Sigmoid colon (tissue), 4 donors: ENCODE measurements around the gene CKAP5.

Experiments used
- CTCF ChIP-seq, 4 experiments: fragments of 450-650 bp in 3 of 4; fragments of 200-600 bp in 1 of 4; IDR thresholded peaks; one replicate each; pipeline ENCODE4 v1.5.1; 2016 to 2019; ENCODE audit warnings: antibody characterized with exemption in 4 of 4, mild to moderate bottlenecking in 3 of 4, moderate library complexity in 2 of 4
- POLR2A ChIP-seq, 2 donors: fragments of 450-650 bp; IDR thresholded peaks; one replicate each; pipeline ENCODE4 v1.6.1; 2016; ENCODE audit warnings: antibody characterized with exemption in 2 of 2, mild to moderate bottlenecking in 2 of 2, moderate library complexity in 2 of 2
- POLR2AphosphoS5 ChIP-seq, 4 donors: sonication (generic); formaldehyde crosslinking; IDR thresholded peaks; one replicate each; pipeline ENCODE4 v1.6.1; 2017; ENCODE audit warnings: antibody characterized with exemption in 4 of 4

- no peak for TF ChIP-seq CTCF (IDR thresholded peaks at IDR 0.05)
- TF ChIP-seq POLR2A (IDR thresholded peaks at IDR 0.05), result no peak
- TF ChIP-seq POLR2AphosphoS5 (IDR thresholded peaks at IDR 0.05), result no peak
Measured at GRCh38 chr11:46697303-46697702, 148.8 kb downstream of the CKAP5 start.
